IPS-18c (cell line): ENCODE data around the gene DBH.

ENCODE experiments used
- H3K4me3 ChIP-seq: 2 replicates; pipeline ENCODE4 v1.7.0; 2013; ENCODE audit warnings: low read depth, mild to moderate bottlenecking, low read length, moderate library complexity; ENCODE audit not compliant: insufficient read depth
- H3K9me3 ChIP-seq: one replicate; pipeline ENCODE4 v1.6.1; 2013; ENCODE audit warnings: mild to moderate bottlenecking, low read length, moderate library complexity; ENCODE audit not compliant: control insufficient read depth, insufficient read depth

The DBH gene

GRCh38 chr9:133681658-133682306 lies 45.6 kb downstream of the DBH start:
- Histone ChIP-seq H3K4me3 (no peak overlapping the region), H3K9me3 (no peaks in the 10 kb centered on the region)

GRCh38 chr9:133682818-133683585 lies 46.8 kb downstream of the DBH start:
- H3K9me3 ChIP-seq, result no peaks in the 10 kb centered on the region
- no peak overlapping the region for H3K4me3 ChIP-seq

- H3K9me3 ChIP-seq, result no peaks in the 10 kb centered on the region
- no peak overlapping the region for H3K4me3 ChIP-seq
Measured at GRCh38 chr9:133683586-133684120, 47.5 kb downstream of the DBH start.

- Histone ChIP-seq H3K9me3 (no peaks in the 10 kb centered on the region), H3K4me3 (no peak overlapping the region)
Measured at GRCh38 chr9:133684121-133684935, 48.2 kb downstream of the DBH start.

- Histone ChIP-seq H3K4me3 (no peak overlapping the region), H3K9me3 (no peaks in the 10 kb centered on the region)
Measured at GRCh38 chr9:133684936-133685361, 48.8 kb downstream of the DBH start.

- Histone ChIP-seq H3K9me3 (no peaks in the 10 kb centered on the region), H3K4me3 (no peak overlapping the region)
Measured at GRCh38 chr9:133685653-133686609, 49.8 kb downstream of the DBH start.

GRCh38 chr9:133686642-133687575 lies 50.7 kb downstream of the DBH start:
- H3K9me3 ChIP-seq, result no peaks in the 10 kb centered on the region
- no peak overlapping the region for H3K4me3 ChIP-seq

GRCh38 chr9:133687856-133688761 lies 51.9 kb downstream of the DBH start:
- Histone ChIP-seq H3K9me3 (no peaks in the 10 kb centered on the region), H3K4me3 (no peak overlapping the region)

- H3K4me3 ChIP-seq, result no peak overlapping the region
- no peaks in the 10 kb centered on the region for H3K9me3 ChIP-seq
Measured at GRCh38 chr9:133689151-133689763, 53.1 kb downstream of the DBH start.

- H3K4me3 ChIP-seq, result no peak overlapping the region
- no peaks in the 10 kb centered on the region for H3K9me3 ChIP-seq
Measured at GRCh38 chr9:133690081-133690561, 54.0 kb downstream of the DBH start.

GRCh38 chr9:133691191-133691590 lies 55.0 kb downstream of the DBH start:
- Histone ChIP-seq H3K4me3 (no peak overlapping the region), H3K9me3 (no peaks in the 10 kb centered on the region)

GRCh38 chr9:133691626-133692363 lies 55.6 kb downstream of the DBH start:
- no peaks in the 10 kb centered on the region for H3K9me3 ChIP-seq

GRCh38 chr9:133692364-133692985 lies 56.3 kb downstream of the DBH start:
- Histone ChIP-seq H3K9me3 (no peaks in the 10 kb centered on the region), H3K4me3 (no peak overlapping the region)

More at GRCh38 chr9:133691626-133692363, 55.6 kb downstream of the DBH start:
- H3K4me3 ChIP-seq, result no peak overlapping the region
